Body of pancreas (tissue), 4 donors: ENCODE measurements around the gene CXADR. TPM values are rescaled to one million over a fixed set of nuclear protein-coding genes. Genes with fewer than 3 reads are reported as not detected.

ENCODE experiments used
- ATAC-seq: fragments of 150-250 bp; one replicate; pipeline ENCODE4 v1.9.1; 2016
- DNase-seq, 4 donors: peaks; one replicate each; pipeline ENCODE4 v3.0.0-alpha.2; 2019
- H3K27ac ChIP-seq, 4 donors: fragments of 200-600 bp; sonication (generic); 1 replicate in 3 of 4; 2 replicates in 1 of 4; pipeline versions ENCODE4 v1.5.1 to v1.6.1; 2016 to 2019; ENCODE audit warnings: mild to moderate bottlenecking in 1 of 4, mixed read lengths in 1 of 4, moderate library complexity in 1 of 4
- H3K27me3 ChIP-seq, 2 donors: fragments of 200-600 bp; sonication (generic); one replicate each; pipeline ENCODE4 v1.6.0; 2016; ENCODE audit warnings: mild to moderate bottlenecking in 1 of 2
- H3K36me3 ChIP-seq, 2 donors: fragments of 200-600 bp; sonication (generic); replicated peaks in 1 of 2; 2 replicates each; pipeline ENCODE4 v1.5.1; 2016; ENCODE audit warnings: low read depth in 2 of 2; ENCODE audit not compliant: insufficient read depth in 1 of 2
- H3K4me1 ChIP-seq: fragments of 200-600 bp; sonication (generic); one replicate; pipeline ENCODE4 v1.6.0; 2016
- H3K4me3 ChIP-seq, 2 donors: fragments of 200-600 bp; sonication (generic); 1 replicate in 1 of 2; 2 replicates in 1 of 2; pipeline ENCODE4 v1.5.1; 2016 to 2019
- H3K9me3 ChIP-seq, 3 donors: fragments of 200-600 bp; sonication (generic); 1 replicate in 2 of 3; 2 replicates in 1 of 3; pipeline ENCODE4 v1.5.1; 2016
- CTCF ChIP-seq, 7 experiments: fragments of 450-650 bp in 4 of 7; fragments of 200-600 bp in 3 of 7; sonication (generic) in 3 of 7; IDR thresholded peaks; one replicate each; pipeline ENCODE4 v1.5.1; 2016 to 2019; ENCODE audit warnings: antibody characterized with exemption in 7 of 7
- POLR2A ChIP-seq, 3 donors: fragments of 450-650 bp; IDR thresholded peaks; one replicate each; pipeline ENCODE4 v1.6.1; 2016; ENCODE audit warnings: antibody characterized with exemption in 3 of 3, mild to moderate bottlenecking in 2 of 3
- WGBS, 2 donors: methylation state at CpG; one replicate each; pipeline ENCODE4 v1.1.5; 2017; 5-methylcytosine and 5-hydroxymethylcytosine counted together
- intact Hi-C: fragments of 100-400 bp; cut with DNase I; formaldehyde crosslinking; loops from one replicate; pipeline ENCODE4 v1.15.1; 2023
- total RNA-seq, 2 donors: library from RNA; depleted of rRNA; stranded (reverse); fragments of >200 nt; gene quantifications; one replicate each; pipeline ENCODE4 v1.1.0, GENCODE V29; 2016

The CXADR gene
- total RNA-seq, 2 donors from 2014 or later, result 28.8 to 41.9 TPM

GRCh38 chr21:17524635-17525034 lies 11.8 kb downstream of the CXADR start:
- WGBS, 2 donors, result 92 to 95% methylated on average over 6 of the region's 6 CpGs
- no peaks in the 10 kb centered on the region for H3K9me3 ChIP-seq
- H3K27ac ChIP-seq, result no peak overlapping the region
- no peak overlapping the region for H3K4me3 ChIP-seq
- ATAC-seq (no peak), DNase-seq (no peak)
- H3K27me3 ChIP-seq, result no peaks in the 10 kb centered on the region
- TF ChIP-seq POLR2A (IDR thresholded peaks at IDR 0.05), result no peak
- no peak for TF ChIP-seq CTCF (IDR thresholded peaks at IDR 0.05)
- H3K4me1 ChIP-seq, result peaks cover 19% of the 10 kb centered on the region
- no peaks in the 10 kb centered on the region for H3K36me3 ChIP-seq
- intact Hi-C loops, result no loop called here

- WGBS, 2 donors, result 83 to 85% methylated on average over 3 of the region's 3 CpGs
- intact Hi-C loops, result no loop called here
- H3K27me3 ChIP-seq, result no peaks in the 10 kb centered on the region
- DNase-seq, result no peak
- TF ChIP-seq CTCF (IDR thresholded peaks at IDR 0.05), result no peak
- no peak for TF ChIP-seq POLR2A (IDR thresholded peaks at IDR 0.05)
- H3K4me3 ChIP-seq, result no peak overlapping the region
- ATAC-seq, result no peak
- no peaks in the 10 kb centered on the region for H3K36me3 ChIP-seq
- no peaks in the 10 kb centered on the region for H3K9me3 ChIP-seq
- peaks cover 19% of the 10 kb centered on the region for H3K4me1 ChIP-seq
- peak overlapping the region; percentile 3 to 52 (median 14) for H3K27ac ChIP-seq
Measured at GRCh38 chr21:17526776-17527175, 13.9 kb downstream of the CXADR start.

GRCh38 chr21:17527240-17527639 lies 14.4 kb downstream of the CXADR start:
- Histone ChIP-seq H3K9me3 (no peaks in the 10 kb centered on the region), H3K4me3 (no peak overlapping the region), H3K36me3 (no peaks in the 10 kb centered on the region), H3K27ac (peak overlapping the region; percentile 3 to 52 (median 14)), H3K27me3 (no peaks in the 10 kb centered on the region), H3K4me1 (peaks cover 19% of the 10 kb centered on the region)
- 30 to 35% methylated on average over 2 of the region's 2 CpGs for WGBS, 2 donors
- peak; percentile 45 for ATAC-seq
- DNase-seq, result no peak
- no peak for TF ChIP-seq CTCF (IDR thresholded peaks at IDR 0.05)
- TF ChIP-seq POLR2A (IDR thresholded peaks at IDR 0.05), result no peak
- intact Hi-C loops, result no loop called here

GRCh38 chr21:17527711-17528110 lies 14.9 kb downstream of the CXADR start:
- no peaks in the 10 kb centered on the region for H3K9me3 ChIP-seq
- no peaks in the 10 kb centered on the region for H3K36me3 ChIP-seq
- peak overlapping the region in 1 of 4 donors; percentile 52 for H3K27ac ChIP-seq
- DNase-seq (no peak), ATAC-seq (no peak)
- 66 to 73% methylated on average over 5 of the region's 5 CpGs for WGBS, 2 donors
- TF ChIP-seq CTCF (IDR thresholded peaks at IDR 0.05) (no peak), POLR2A (IDR thresholded peaks at IDR 0.05) (no peak)
- no peaks in the 10 kb centered on the region for H3K27me3 ChIP-seq
- H3K4me3 ChIP-seq, result no peak overlapping the region
- H3K4me1 ChIP-seq, result peaks cover 15% of the 10 kb centered on the region
- intact Hi-C loops, result no loop called here

GRCh38 chr21:17529648-17530047 lies 16.8 kb downstream of the CXADR start:
- TF ChIP-seq POLR2A (IDR thresholded peaks at IDR 0.05) (no peak), CTCF (IDR thresholded peaks at IDR 0.05) (no peak)
- DNase-seq (no peak), ATAC-seq (no peak)
- 73 to 87% methylated on average over 5 of the region's 5 CpGs for WGBS, 2 donors
- Histone ChIP-seq H3K27me3 (no peaks in the 10 kb centered on the region), H3K27ac (no peak overlapping the region), H3K4me1 (peaks cover 9% of the 10 kb centered on the region), H3K4me3 (no peak overlapping the region), H3K9me3 (no peaks in the 10 kb centered on the region), H3K36me3 (no peaks in the 10 kb centered on the region)
- intact Hi-C loops, result no loop called here
